GM18519 (cell line): ENCODE data around the gene FABP3.

ENCODE experiments used
- ATAC-seq: cut with Tn5 transposase; IDR thresholded peaks from one replicate; pipeline ENCODE4 v1.9.1; 2021; ENCODE audit warnings: mild to moderate bottlenecking, moderate library complexity; ENCODE audit not compliant: unreplicated experiment, low FRiP score

Gene FABP3

GRCh38 chr1:31373897-31374486, 1.1 kb upstream of the FABP3 start:
- no peak for ATAC-seq

GRCh38 chr1:31372751-31373055, 173 bp downstream of the FABP3 start:
- no peak for ATAC-seq

- no peak for ATAC-seq
Observed at GRCh38 chr1:31372051-31372450, 825 bp downstream of the FABP3 start.

GRCh38 chr1:31371121-31371959, 1.5 kb downstream of the FABP3 start:
- no peak for ATAC-seq

GRCh38 chr1:31370565-31370964, 2.3 kb downstream of the FABP3 start:
- ATAC-seq, result no peak

- no peak for ATAC-seq
Observed at GRCh38 chr1:31370021-31370420, 2.9 kb downstream of the FABP3 start.

- ATAC-seq, result no peak
Observed at GRCh38 chr1:31368611-31369107, 4.2 kb downstream of the FABP3 start.

- ATAC-seq, result no peak
Observed at GRCh38 chr1:31366796-31367195, 6.1 kb downstream of the FABP3 start.

GRCh38 chr1:31364561-31365250, 8.2 kb downstream of the FABP3 start:
- ATAC-seq, result no peak

GRCh38 chr1:31362032-31362431, 10.8 kb downstream of the FABP3 start:
- ATAC-seq, result no peak

- no peak for ATAC-seq
Observed at GRCh38 chr1:31361607-31362006, 11.3 kb downstream of the FABP3 start.

- ATAC-seq, result no peak
Observed at GRCh38 chr1:31356427-31356826, 16.4 kb downstream of the FABP3 start.

- ATAC-seq, result no peak
Observed at GRCh38 chr1:31354283-31354682, 18.6 kb downstream of the FABP3 start.

- ATAC-seq, result no peak
Observed at GRCh38 chr1:31348449-31348848, 24.4 kb downstream of the FABP3 start.

GRCh38 chr1:31346785-31347184, 26.1 kb downstream of the FABP3 start:
- no peak for ATAC-seq

GRCh38 chr1:31345635-31346034, 27.2 kb downstream of the FABP3 start:
- ATAC-seq, result no peak

GRCh38 chr1:31344503-31344902, 28.4 kb downstream of the FABP3 start:
- no peak for ATAC-seq

GRCh38 chr1:31336687-31337467, 36.0 kb downstream of the FABP3 start:
- ATAC-seq, result no peak

- no peak for ATAC-seq
Observed at GRCh38 chr1:31335007-31335406, 37.9 kb downstream of the FABP3 start.

- ATAC-seq, result no peak
Observed at GRCh38 chr1:31327381-31327780, 45.5 kb downstream of the FABP3 start.

GRCh38 chr1:31326461-31326860, 46.4 kb downstream of the FABP3 start:
- ATAC-seq, result no peak
